Stomach smooth muscle (tissue), 2 donors: ENCODE results near the gene SH2D3C.

Experiments used
- H3K27ac ChIP-seq: one replicate; pipeline ENCODE4 v1.7.0; 2013; ENCODE audit warnings: mild to moderate bottlenecking, low read length, inconsistent platforms
- H3K27me3 ChIP-seq, 2 donors: one replicate each; pipeline ENCODE4 v1.7.0; 2013; ENCODE audit warnings: low read length in 2 of 2; ENCODE audit not compliant: insufficient read depth in 2 of 2, control insufficient read depth in 1 of 2
- H3K36me3 ChIP-seq, 2 donors: one replicate each; pipeline ENCODE4 v1.7.0; 2013; ENCODE audit warnings: low read length in 2 of 2; ENCODE audit not compliant: control insufficient read depth in 2 of 2, insufficient read depth in 2 of 2
- H3K4me1 ChIP-seq: one replicate; pipeline ENCODE4 v1.7.0; 2013; ENCODE audit warnings: low read length; ENCODE audit not compliant: control insufficient read depth, insufficient read depth
- H3K4me3 ChIP-seq, 2 donors: one replicate each; pipeline ENCODE4 v1.7.0; 2013; ENCODE audit warnings: low read length in 2 of 2
- H3K9ac ChIP-seq, 2 donors: one replicate each; pipeline ENCODE4 v1.7.0; 2013; ENCODE audit warnings: low read length in 2 of 2, mild to moderate bottlenecking in 1 of 2
- H3K9me3 ChIP-seq, 2 donors: one replicate each; pipeline ENCODE4 v1.7.0; 2013; ENCODE audit warnings: low read length in 2 of 2; ENCODE audit not compliant: control insufficient read depth in 2 of 2
- donor health status: healthy.
- donor health status: Pancreatic carcinoma.

Gene SH2D3C

GRCh38 chr9:127770905-127771569 lies 7.4 kb downstream of the SH2D3C start:
- Histone ChIP-seq H3K27ac (peak overlapping the region; percentile 37), H3K27me3 (no peaks in the 10 kb centered on the region), H3K9me3 (no peaks in the 10 kb centered on the region), H3K36me3 (no peaks in the 10 kb centered on the region), H3K4me1 (peaks cover 22% of the 10 kb centered on the region), H3K9ac (peak overlapping the region in 1 of 2 donors; percentile 39), H3K4me3 (peak overlapping the region; percentile 59 to 74)

- no peaks in the 10 kb centered on the region for H3K36me3 ChIP-seq
- no peaks in the 10 kb centered on the region for H3K27me3 ChIP-seq
- H3K4me3 ChIP-seq = peak overlapping the region; percentile 27 to 74
- H3K9ac ChIP-seq = peak overlapping the region; percentile 36 to 39
- H3K27ac ChIP-seq = peak overlapping the region; percentile 37
- peaks cover 22% of the 10 kb centered on the region for H3K4me1 ChIP-seq
- no peaks in the 10 kb centered on the region for H3K9me3 ChIP-seq
Observed at GRCh38 chr9:127770583-127770904, 7.9 kb downstream of the SH2D3C start.

DNA sequence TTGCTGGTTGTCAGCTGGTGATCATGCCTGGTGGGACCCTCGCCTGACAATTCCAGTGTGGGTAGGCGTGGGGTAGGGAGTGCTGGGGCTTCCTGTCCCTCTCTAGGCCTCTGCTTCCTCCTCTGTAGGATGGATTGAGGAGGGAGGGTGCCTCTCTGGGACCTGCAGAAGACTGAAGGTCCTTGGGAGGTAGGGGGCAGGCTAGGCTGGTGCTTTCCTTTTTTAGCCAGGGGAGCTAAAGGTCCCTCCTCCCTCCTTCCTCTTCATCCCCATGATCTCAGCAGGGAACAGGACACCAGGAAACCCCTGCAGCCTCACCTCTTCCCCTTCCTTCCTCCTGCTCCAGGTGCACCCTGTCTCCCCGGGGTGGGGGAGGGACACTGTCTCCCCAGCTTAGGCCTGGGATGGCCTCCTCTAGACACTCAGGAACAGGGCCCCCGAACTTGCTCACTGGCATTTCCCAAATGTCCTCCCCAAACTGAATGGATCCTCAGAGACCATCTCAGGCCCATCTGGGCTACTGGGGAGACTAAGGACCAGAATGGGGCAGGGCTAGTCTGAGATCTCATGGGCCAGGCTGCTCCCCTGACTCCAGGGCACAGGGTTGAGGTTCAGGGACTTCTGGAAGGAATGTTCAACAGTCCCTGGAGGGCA lies 8.4 kb downstream of the SH2D3C start:
- Histone ChIP-seq H3K9me3 (no peaks in the 10 kb centered on the region), H3K9ac (peak overlapping the region; percentile 36 to 39), H3K27ac (peak overlapping the region; percentile 37), H3K4me1 (peaks cover 22% of the 10 kb centered on the region), H3K27me3 (peaks cover 0 to under 1% of the 10 kb centered on the region in 2 donors), H3K4me3 (peak overlapping the region; percentile 27 to 74), H3K36me3 (no peaks in the 10 kb centered on the region)

- H3K27ac ChIP-seq = no peak overlapping the region
- no peak overlapping the region for H3K9ac ChIP-seq
- H3K4me1 ChIP-seq = peaks cover 22% of the 10 kb centered on the region
- no peaks in the 10 kb centered on the region for H3K9me3 ChIP-seq
- H3K36me3 ChIP-seq = no peaks in the 10 kb centered on the region
- peaks cover 0 to 4% of the 10 kb centered on the region in 2 donors for H3K27me3 ChIP-seq
- no peak overlapping the region for H3K4me3 ChIP-seq
Observed at GRCh38 chr9:127769101-127769500, 9.4 kb downstream of the SH2D3C start.

- H3K36me3 ChIP-seq = no peaks in the 10 kb centered on the region
- H3K4me3 ChIP-seq = no peak overlapping the region
- peaks cover 0 to 4% of the 10 kb centered on the region in 2 donors for H3K27me3 ChIP-seq
- no peak overlapping the region for H3K9ac ChIP-seq
- no peaks in the 10 kb centered on the region for H3K9me3 ChIP-seq
- peak overlapping the region; percentile 41 for H3K27ac ChIP-seq
- peaks cover 22% of the 10 kb centered on the region for H3K4me1 ChIP-seq
Observed at GRCh38 chr9:127768698-127769097, 9.8 kb downstream of the SH2D3C start.

GRCh38 chr9:127767909-127768331 lies 10.5 kb downstream of the SH2D3C start:
- H3K27ac ChIP-seq = peak overlapping the region; percentile 41
- peaks cover 0 to 6% of the 10 kb centered on the region in 2 donors for H3K27me3 ChIP-seq
- no peaks in the 10 kb centered on the region for H3K9me3 ChIP-seq
- H3K9ac ChIP-seq = no peak overlapping the region
- no peaks in the 10 kb centered on the region for H3K36me3 ChIP-seq
- H3K4me1 ChIP-seq = peaks cover 22% of the 10 kb centered on the region
- H3K4me3 ChIP-seq = no peak overlapping the region

GRCh38 chr9:127767410-127767809 lies 11.1 kb downstream of the SH2D3C start:
- no peak overlapping the region for H3K4me3 ChIP-seq
- H3K36me3 ChIP-seq = no peaks in the 10 kb centered on the region
- H3K27ac ChIP-seq = peak overlapping the region; percentile 41
- no peaks in the 10 kb centered on the region for H3K9me3 ChIP-seq
- peaks cover 22% of the 10 kb centered on the region for H3K4me1 ChIP-seq
- peaks cover 0 to 6% of the 10 kb centered on the region in 2 donors for H3K27me3 ChIP-seq
- H3K9ac ChIP-seq = no peak overlapping the region

GRCh38 chr9:127765418-127765817 lies 13.0 kb downstream of the SH2D3C start:
- Histone ChIP-seq H3K9me3 (no peaks in the 10 kb centered on the region), H3K27me3 (peaks cover 8 to 11% of the 10 kb centered on the region in 2 donors), H3K36me3 (no peaks in the 10 kb centered on the region), H3K4me3 (no peak overlapping the region), H3K4me1 (peaks cover 13% of the 10 kb centered on the region), H3K27ac (no peak overlapping the region), H3K9ac (no peak overlapping the region)

- H3K9me3 ChIP-seq = no peaks in the 10 kb centered on the region
- H3K4me3 ChIP-seq = no peak overlapping the region
- H3K9ac ChIP-seq = no peak overlapping the region
- H3K4me1 ChIP-seq = peaks cover 13% of the 10 kb centered on the region
- H3K27ac ChIP-seq = no peak overlapping the region
- H3K36me3 ChIP-seq = no peaks in the 10 kb centered on the region
- H3K27me3 ChIP-seq = peaks cover 8 to 11% of the 10 kb centered on the region in 2 donors
Observed at GRCh38 chr9:127763918-127764384, 14.5 kb downstream of the SH2D3C start.

DNA sequence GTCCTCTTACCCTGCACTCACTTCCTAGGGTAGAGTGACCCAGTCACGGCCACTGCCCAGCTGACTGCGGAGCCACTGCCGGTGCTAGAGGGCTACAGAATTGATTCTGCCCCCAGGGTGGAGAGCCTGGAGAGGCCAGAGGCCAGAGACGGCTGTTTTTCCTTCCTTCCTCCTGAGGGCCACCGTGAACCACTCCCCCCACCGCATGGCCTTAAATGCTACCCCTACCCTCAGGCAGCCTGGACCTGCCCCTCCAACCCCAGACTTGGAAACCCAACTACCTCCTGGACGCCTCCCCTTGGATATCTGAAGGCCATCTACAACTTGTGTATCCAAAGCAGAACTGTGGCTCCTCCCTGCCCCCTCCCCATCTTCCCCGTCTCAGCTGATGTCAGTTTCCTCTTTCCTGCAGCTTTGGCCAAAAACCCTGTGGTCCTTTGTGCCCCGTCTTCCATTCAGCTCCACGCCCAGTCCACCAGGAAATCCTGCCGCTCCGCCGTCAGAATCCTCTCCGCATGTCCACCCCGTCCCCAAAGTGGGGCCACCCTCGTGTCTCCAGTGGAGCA lies 16.3 kb downstream of the SH2D3C start:
- Histone ChIP-seq H3K36me3 (no peaks in the 10 kb centered on the region), H3K4me3 (no peak overlapping the region), H3K9ac (no peak overlapping the region), H3K4me1 (peaks cover 9% of the 10 kb centered on the region), H3K27ac (peak overlapping the region; percentile 24), H3K9me3 (no peaks in the 10 kb centered on the region), H3K27me3 (peaks cover 11 to 12% of the 10 kb centered on the region in 2 donors)
